ENCODE results near the gene ABLIM2.

- TF ChIP-seq CTCF (IDR thresholded peaks at IDR 0.05) (no peak), POLR2AphosphoS5 (IDR thresholded peaks at IDR 0.05) (no peak), POLR2A (IDR thresholded peaks at IDR 0.05) (no peak)
Measured at GRCh38 chr4:8167291-8167690, 8.7 kb upstream of the ABLIM2 start.
